ENCODE data around the gene ADCK2. TPM values are rescaled to one million over a fixed set of nuclear protein-coding genes. Genes with fewer than 3 reads are reported as not detected.

Gene ADCK2
- total and polyA plus RNA-seq, 9 of the 15 experiments (the other 6 are each of a cell fraction or from before 2014, with no cell fraction given), result 0.08 to 14.3 (median 9.7) TPM

GRCh38 chr7:140650367-140650766 is 22.4 kb upstream of the ADCK2 start (continued):
- TF ChIP-seq E2F6 (IDR thresholded peaks at IDR 0.05; ENCODE audit: borderline replicate concordance in 1 of 2, extremely low read depth in 1 of 2, insufficient read depth in 1 of 2, insufficient read length in 1 of 2, low read depth in 1 of 2, low read length in 1 of 2, poor library complexity in 1 of 2, severe bottlenecking in 1 of 2) (peak in 1 of 2 experiments; percentile 74), MGA (IDR thresholded peaks at IDR 0.05) (peak; percentile 89), STAT5B (CRISPR knock-in tag; IDR thresholded peaks at IDR 0.05) (no peak), L3MBTL2 (IDR thresholded peaks at IDR 0.05) (peak; percentile 65; the same call in 1 of the 2 replicates), ETV6 (IDR thresholded peaks at IDR 0.05; ENCODE audit: borderline replicate concordance in 1 of 2, low read depth in 2 of 2, low read length in 1 of 2) (no peak), ETV6 (CRISPR knock-in tag; IDR thresholded peaks at IDR 0.05; ENCODE audit: borderline replicate concordance) (0 out of 2 replicates have a peak, but pooled peaks have one; percentile 23)
